NT2/D1 (cell line): ENCODE results near the gene ZNF502.

Experiments
- SUZ12 ChIP-seq: IDR thresholded peaks from 2 replicates; pipeline ENCODE4 v1.6.1; 2011; ENCODE audit not compliant: insufficient read length, insufficient read depth; ENCODE audit errors: extremely low read depth
- YY1 ChIP-seq: IDR thresholded peaks from 2 replicates; pipeline ENCODE4 v1.6.1; 2011; ENCODE audit not compliant: insufficient read length, insufficient read depth
- ZNF274 ChIP-seq: IDR thresholded peaks from 2 replicates; pipeline ENCODE4 v1.6.1; 2011; ENCODE audit warnings: mild to moderate bottlenecking, low read depth, low read length

DNA sequence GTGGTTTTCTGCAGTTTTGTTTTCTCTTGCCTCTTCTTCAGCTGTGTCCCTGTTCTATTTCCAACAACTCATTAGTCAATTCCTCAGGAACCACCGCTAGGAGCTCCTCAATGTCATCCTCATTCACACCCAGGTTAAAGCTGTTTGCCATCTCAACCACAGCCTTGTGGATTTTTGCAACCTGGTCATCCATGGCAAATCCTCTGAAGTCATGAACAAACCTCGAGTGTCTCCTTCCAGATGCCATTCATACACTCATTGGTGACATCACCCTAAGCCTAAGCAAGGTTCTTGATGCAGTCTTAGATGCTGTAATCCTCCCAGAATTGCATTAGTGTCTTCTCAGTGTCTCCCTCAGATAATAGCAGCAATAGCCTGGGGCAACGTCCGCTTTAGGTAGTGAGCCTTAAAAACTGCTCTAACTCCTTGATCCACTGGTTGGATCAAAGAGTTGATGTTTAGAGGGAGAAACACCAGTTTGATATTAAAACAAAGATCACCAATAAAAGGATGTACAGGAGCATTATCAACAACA lies 31.5 kb upstream of the ZNF502 start:
- TF ChIP-seq YY1 (no peak), ZNF274 (no peak), SUZ12 (no peak)
